ENCODE measurements around the gene FAM20C.
"Not testable (repeated sequence)": the region's sequence is repeated elsewhere in the genome, so short reads cannot be mapped to it uniquely, and the experiment has no call there.

The FAM20C gene

DNA sequence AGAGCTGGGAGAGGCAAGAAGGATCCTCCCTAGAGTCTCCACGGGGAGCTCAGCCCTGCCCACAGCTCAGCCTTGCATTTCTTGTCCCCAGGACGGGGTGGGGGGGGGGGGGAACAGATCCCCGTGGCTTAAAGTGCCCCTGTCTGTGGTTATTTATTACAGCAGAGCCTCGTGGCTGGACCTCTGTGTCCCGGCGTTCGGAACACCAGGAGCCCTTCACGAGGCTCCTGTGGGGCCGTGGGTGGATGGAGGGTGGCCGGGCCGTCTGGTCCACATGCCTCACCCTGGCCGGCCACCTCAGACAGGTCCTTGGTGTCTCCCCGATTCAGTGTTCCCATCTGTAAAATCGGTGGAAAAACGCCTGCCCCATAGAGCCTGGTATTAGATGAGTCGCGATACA is 37.9 kb downstream of the FAM20C start:
- no peak for FAIRE-seq

DNA sequence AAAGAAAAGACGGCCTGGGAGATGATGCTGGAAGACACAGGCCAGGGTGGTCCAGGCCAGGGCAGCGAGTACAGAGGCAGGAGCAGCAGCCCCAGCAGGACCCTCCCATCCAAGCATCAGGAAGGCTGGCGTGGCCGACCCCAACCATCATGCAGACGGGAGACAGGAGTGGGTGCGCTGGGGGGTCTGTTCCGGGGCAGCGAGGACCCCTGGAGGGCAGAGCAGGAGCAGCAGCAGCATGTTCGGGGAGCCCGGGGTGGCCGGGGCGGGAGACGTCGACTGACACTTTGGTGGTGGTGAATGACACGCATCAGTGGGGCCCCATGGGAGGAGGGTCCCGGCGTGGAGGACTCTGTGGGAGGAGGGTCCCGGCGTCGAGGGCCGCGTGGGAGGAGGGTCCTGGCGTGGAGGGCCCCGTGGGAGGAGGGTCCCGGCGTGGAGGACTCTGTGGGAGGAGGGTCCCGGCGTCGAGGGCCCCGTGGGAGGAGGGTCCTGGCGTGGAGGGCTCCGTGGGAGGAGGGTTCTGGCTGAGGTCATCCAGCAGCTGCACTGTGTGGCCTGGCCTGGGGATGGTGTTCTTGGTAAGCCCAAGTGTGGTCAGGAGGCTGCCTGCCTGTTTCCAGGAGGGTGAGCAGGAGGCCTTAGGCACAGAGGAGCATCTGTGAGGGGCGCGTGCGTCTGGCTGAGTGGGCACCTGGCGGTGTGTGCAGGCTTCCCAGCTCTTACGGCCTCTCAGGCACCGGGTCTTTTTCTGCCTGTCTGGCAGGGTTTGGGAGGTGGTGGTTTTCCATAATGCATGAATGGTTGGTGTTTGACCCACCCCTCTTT is 38.9 kb downstream of the FAM20C start:
- FAIRE-seq: no peak

DNA sequence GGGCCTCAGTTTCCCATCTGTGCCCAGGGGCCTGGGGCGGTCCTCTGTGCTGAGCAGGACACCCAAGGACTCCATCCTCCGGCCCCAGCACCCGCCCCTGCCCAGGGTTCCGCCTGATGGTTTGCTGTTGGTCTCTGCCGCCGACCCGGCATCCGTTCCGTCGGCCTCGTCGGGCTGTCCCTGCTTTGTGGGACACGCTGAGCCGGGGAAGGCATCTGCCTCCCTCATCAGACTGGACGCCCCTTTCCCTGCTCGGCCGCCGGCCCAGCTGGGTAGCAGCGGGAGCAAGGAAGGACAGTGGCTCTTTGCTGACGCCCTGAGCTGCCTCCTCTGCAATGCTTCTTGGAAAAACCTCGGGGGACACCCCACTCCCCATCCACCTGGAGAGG is 39.5 kb downstream of the FAM20C start:
- no peak for FAIRE-seq

DNA sequence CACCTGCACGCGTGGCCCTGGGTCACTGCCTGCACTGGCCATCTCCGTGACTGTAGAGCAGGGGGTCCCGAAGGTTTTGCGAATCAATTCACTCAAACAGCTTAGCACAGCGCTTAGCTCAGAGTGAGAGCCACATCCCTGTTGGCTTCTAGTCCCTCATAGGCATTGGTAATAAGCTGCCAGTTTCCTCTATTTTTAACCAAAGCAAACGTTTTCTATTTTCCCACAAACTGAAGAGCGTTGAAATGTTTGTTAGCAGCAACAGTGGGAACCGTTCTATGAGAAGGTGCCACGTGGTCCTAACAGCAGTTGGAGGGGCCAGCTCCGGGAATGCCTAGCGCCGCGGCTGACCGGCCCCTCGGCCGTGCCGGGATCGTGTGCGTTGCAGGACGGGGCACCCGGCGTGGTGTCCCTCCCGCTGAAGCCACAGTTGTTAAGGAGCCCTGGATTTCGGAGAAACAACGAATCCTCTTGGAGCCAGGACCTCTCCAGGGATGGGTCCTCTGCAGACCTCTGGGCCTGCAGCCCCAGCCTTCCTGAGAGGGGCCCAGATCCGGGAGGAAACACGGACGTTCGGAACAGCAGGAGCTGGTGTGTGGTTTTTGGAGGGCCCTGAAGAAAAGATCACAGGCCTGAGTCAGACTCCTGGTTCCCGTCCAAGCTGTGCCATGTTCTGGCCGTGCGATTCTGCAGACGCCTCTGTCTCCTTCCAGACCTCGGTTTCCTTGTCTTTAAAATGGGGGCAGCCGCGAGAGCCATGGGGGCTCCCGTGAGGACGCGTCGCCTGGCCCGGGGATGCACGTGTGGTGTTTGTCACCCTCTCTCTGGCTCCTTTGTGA is 40.3 kb downstream of the FAM20C start:
- FAIRE-seq: no peak

DNA sequence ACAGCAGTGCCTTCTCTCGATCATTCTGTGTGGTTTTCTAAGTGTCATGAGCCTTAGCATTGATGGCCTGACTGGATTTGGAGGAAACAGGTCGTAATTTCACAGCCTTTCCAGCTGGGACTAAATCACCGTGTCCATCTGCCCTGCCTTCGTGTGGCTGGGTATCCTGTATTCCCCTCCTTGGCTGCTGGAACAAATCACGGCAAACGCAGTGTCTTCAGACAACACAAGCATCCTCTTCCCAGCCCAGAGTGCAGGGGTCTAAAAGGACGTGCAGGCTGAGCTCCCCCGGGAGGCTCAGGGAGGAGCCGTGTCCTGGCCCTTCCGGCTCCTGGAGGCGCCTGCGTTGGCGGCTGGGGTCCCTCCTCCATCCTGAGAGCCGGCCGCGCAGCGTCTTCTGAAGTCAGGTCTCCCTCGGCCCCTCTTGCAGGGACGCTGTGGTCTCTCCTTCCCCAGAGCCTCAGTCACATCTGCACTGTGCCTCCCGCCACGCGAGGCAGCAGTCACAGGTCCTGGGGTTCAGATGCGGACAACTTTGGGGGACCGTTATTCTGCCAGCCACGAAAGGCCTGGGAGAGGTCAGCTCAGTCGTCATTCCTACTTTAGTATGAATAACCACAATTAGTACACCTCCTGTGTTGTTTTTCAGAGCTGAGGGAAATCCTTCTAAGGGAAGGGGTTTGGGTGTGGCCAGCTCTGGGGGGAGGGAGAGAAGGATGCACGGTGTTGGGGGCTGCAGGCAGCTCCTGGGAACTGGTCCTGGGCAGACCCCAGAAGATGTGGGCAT is 41.1 kb downstream of the FAM20C start:
- no peak for FAIRE-seq

DNA sequence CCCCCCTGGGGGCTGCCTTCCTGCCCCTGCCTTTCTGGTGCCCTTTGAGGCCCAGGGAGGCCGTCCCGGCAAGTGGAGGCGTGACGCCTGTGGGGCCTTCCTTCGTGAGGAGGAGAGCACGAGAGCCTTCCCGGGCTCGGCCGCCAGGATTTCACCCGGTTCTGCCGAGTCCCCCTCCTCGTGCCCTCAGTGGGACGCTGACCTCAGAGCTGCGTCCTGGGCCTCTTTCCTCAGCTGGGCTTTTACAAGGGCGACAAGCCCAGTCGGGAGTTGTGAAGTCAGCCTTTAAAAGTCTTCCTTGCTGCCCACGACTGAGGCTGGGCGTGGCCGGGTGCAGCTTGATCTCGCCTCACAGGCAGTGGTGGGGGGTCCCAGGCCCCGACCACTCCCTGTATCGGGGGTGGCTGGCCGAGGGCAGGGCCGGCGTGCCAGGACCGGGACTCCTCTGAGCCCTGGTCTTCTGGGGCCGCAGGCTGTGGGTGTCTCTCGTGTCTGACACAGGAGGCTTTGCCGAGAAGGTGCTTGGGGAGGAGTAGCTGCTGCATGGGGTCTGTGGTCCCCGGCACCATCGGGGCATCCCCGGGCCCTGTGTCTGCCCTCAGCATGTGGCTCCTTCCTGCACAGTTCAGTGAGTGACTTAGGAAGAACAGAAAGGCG is 41.8 kb downstream of the FAM20C start:
- FAIRE-seq: no peak

DNA sequence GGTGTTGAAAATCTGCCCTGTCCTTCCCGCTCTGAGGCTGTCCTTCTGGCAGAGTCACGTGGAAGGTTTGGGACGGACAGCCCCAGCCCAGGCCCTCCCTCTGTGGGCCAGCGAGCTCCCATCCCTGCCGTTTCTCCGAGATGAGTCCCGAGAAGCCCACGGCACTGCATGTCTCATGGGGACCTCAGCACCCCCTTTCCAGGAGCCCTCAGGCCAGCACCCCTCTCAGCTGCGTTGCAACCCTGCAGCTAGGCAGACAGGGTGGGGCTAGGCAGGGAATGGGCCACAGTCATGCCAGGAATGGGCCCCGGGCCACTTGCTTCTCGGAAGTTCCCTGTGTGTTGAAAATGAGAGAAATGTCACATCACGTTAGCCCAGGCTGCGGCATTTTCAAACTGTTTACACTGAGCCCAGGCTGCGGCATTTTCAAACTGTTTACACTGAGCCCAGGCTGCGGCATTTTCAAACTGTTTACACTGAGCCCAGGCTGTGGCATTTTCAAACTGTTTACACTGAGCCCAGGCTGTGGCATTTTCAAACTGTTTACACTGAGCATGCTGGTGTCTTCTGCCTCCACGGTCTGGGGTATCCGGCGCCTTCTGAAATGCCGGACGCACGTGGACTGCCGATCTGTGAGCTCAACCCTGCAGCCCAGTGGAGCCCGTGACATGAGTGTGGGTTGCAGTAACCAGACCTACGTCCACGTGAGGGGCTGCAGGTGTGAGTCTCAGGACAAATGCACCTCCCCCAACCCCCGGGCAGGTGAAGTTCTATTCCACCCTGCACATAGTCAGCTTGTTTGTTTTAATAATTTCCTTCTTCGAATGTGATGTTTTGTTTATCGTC is 42.6 kb downstream of the FAM20C start:
- FAIRE-seq: no peak

DNA sequence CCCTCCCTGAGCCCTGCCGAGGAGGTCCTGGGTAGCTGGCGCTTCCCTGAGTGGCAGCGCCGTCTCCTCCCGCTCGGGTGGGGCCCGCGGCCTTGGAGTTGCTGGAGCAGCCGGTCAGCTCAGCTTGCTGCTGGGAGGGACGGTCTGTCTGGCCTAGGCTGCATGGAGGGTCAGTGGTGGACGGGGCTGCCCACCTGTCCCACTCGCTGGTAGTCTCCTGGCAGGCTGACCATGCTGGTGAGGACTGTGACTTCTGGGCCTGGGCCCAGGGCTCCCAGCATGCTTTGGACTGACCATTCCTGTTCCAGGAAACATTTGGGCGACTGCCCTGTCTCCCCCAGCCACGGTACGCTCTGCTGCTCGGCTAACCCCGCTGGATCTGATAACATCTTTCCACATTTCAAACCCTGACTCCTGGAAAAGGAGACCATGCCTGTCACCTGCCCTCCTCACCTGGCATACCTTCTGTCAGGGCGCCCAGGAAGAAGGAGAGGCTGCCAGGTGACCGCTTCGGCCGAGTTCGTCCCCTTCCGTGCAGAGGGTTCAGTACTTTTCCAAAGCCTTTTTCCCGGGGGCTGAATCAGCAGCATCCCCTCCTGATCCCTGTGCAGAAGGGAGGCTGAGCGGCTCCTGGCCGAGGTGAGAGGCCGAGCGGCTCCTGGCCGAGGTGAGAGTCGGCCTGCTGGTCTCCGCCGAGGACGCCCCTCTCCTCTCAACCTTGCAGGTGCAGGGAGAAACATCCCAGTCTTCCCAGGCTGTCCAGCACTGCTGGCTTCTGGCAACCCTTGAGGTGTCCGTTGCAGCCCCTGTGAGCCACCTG is 43.4 kb downstream of the FAM20C start:
- FAIRE-seq: no peak

DNA sequence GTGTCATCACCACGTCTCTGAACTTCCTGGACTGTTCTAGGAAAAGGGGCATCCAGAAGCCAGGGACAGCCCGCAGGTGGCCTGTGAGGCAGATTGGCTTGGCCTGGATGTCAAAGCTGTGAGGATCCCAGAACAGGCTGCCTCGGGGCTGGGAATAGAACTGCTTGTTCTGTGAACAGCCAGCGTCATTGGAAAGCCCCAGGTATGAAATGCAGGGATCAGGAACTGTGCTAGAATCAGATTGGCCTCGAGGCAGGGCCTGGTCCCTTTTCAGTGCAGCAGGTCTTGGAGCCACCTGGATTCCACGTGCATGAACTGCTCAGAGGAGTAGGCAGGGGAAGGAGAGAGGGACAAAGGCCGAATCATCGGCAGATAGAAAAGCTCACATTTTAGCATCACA is 44.6 kb downstream of the FAM20C start:
- no peak for FAIRE-seq

DNA sequence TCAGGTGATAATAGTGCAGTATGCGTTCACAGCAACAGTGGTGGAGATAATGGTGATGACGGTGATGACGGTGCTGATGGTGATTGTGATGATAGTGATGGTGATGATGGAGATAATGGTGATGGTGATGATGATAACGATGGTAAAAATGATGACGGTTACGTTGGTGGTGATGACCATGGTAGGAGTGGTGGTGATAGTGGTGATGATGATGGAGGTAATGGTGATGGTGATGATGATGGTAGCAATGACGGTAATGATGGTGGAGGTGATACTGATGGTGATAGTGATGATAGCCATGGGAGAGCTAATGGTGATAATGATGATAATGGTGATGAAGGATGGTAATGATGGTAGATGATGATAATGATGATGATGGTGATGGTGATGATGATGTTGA is 45.0 kb downstream of the FAM20C start:
- no peak for FAIRE-seq

DNA sequence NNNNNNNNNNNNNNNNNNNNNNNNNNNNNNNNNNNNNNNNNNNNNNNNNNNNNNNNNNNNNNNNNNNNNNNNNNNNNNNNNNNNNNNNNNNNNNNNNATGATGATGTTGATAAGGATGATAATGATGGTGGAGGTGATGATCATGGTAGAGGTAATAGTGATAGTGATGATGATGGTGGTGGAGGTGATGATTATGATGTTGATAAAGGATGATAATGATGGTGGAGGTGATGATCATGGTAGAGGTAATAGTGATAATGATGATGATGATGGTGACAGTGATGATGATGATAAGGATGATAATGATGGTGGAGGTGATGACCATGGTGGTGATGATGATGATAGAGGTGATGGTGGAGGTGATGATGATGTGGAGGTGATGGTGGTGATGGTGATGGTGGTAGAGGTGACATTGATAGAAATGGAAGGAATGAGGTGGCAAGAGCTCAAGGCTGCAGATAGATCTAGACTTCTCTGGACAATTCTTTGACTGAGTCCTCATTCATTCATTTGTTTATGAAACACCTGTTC is 47.8 kb downstream of the FAM20C start:
- no peak for FAIRE-seq

DNA sequence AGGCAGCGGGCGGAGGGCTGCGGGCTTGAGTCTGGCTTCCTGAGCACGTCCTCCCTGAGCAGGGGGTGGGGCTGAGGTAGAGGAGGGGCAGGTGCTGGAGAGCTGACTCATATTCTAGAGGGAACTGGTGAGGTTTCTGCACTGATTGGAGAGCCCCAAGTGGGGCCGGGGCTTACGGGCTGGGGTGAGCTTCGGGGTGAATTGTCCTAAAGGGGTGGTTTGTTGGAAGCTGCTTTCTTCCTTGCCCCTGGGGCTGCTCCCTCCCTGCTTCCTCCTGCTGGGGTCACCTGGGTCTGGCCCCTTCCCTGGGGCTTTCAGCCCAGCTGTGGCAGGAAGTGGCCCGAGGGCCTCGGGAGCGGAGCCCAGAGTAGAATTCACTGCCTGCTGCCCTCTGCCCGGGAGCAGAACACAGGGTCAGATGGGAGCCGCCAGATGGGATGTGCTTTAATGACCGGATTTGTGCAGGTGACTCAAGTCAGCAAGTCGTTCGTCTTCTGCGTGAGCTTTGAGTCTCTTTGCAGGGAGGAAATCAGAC is 48.6 kb downstream of the FAM20C start:
- no peak for FAIRE-seq

DNA sequence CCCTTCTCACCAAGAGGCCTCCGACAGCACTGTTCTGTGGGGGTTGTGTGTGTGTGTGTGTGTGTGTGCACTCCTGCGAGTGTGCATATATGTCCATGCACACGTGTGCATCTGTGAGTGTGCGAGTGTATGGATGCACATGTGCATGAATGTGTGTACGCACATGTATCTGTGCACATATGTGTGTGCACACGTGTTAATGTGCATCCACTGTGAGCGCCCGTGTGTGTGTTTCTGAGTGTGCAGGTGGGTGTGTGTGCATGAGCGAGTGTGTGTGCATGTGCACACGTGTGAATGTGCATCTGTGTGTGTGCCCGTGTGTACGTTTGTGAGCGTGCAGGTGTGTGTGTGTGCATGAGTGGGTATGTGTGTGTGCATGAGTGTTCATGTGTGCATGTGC is 49.1 kb downstream of the FAM20C start:
- no peak for FAIRE-seq

DNA sequence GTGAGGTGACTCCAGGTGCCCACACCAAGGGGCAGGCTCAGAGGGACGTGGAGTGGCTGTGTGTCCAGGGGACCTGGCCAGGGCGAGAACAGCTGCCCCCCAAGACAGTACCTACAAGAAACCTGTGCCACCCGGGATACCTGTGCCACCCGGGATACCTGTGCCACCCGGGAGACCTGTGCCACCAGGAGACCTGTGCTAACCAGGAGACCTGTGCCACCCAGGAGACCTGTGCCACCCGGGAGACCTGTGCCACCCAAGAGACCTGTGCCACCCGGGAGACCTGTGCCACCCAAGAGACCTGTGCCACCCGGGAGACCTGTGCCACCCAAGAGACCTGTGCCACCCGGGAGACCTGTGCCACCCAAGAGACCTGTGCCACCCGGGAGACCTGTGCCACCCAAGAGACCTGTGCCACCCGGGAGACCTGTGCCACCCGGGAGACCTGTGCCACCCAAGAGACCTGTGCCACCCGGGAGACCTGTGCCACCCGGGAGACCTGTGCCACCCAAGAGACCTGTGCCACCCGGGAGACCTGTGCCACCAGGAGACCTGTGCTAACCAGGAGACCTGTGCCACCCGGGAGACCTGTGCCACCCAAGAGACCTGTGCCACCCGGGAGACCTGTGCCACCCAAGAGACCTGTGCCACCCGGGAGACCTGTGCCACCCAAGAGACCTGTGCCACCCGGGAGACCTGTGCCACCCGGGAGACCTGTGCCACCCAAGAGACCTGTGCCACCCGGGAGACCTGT is 50.6 kb downstream of the FAM20C start:
- not testable (repeated sequence) for FAIRE-seq

DNA sequence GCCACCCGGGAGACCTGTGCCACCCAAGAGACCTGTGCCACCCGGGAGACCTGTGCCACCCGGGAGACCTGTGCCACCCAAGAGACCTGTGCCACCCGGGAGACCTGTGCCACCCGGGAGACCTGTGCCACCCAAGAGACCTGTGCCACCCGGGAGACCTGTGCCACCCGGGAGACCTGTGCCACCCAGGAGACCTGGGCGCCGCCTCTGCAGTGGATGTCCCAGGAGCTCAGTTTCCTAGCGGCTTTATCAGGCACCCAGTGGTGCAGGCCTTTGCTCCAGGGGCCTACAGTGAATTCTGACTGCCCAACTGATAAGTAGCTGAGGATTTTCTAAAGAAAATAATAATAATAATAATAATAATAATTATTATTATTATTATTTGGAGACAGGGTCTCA is 51.2 kb downstream of the FAM20C start:
- not testable (repeated sequence) for FAIRE-seq

DNA sequence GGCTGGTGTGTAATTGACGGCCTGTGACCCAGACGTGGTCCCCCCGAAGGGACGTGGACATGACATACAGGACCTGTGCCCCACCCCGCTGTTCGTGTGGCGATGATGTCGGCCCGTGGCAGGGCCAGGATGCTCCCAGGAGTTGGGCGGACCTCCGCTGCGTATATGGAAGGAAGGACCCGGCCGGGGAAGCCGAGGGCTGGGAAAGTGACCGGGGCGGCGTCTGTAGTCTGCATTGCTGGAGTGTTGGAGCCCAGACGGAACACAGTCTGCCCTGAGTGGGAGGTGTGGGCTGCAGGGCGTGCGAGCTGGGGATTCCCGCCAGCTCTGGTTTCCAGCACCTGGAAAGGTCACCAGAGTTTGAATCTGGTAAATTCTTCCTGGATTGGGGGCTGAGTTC is 52.6 kb downstream of the FAM20C start:
- FAIRE-seq: no peak

DNA sequence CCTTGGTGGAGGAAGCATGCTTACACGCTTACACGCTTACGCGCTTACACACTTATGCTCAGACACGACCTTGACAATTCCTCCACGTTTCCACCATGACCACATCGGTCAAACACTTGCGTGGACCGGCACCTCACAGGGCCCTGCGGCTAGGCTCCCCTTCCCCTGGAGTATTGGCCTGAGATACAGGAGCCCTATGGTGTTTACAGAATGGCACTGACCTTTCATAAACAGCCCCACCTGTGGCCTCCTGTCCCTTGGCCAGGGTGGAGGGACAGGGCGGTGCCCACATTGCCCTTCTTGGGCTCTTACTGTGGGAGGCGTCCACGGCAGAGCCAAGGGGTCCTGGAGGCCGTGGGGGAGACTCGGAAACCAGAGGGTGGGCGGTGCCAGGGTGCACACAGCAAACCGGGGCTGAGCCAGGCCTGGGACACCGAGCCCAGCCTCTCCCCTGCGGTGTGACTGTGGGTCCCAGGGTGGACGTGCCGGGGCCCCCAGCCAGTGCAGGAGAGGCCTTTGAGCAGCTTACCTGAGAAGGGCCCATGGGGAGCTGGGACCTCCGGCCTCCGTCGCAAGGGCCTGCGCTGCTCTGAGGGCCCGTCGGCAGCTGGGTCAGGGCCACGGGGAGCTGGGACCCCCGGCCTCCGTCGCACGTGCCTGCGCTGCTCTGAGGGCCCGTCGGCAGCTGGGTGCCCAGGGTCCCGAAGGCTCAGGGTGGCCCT is 53.4 kb downstream of the FAM20C start:
- FAIRE-seq: no peak

DNA sequence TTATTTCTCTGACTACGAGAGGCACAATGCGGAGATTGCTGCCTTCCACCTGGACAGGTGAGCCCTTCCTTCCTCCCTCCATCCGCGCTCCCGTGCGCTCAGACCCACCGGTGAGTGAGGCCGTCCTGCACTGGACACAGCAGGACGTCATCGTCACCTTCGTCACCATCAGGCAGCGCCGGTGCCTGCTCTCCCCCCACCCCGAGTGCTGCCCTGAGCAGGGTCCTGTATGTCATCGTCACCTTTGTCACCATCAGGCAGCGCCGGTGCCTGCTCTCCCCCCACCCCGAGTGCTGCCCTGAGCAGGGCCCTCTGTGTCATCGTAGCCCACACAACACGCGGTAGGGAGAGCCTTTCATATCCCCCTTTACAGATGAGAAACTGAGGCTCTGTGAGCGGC is 54.1 kb downstream of the FAM20C start:
- no peak for FAIRE-seq

DNA sequence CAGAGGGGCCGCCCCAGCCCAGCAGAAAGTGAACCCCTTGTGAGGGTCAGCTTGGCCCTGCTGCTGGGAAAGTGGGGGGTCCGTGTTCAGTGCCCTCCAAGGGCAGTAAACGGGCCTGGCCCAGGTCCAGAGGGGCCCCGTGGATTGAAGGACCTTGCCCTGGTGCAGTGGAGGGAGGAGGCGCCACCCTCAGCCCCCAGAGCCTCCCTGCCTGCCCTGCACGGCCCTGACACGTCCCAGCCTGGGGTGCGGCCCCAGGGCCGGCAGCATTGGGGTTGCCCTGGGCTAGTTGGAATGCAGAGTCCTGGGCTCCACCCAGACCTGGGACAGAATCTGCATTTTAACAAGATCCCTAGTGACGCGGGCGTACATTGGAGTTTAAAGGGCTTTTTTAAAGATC is 54.8 kb downstream of the FAM20C start:
- no peak for FAIRE-seq

All from TTC549 (cell line).